ENCODE measurements around the gene CASP3.
A peak's percentile ranks its signal among the peaks of the same experiment; 100 is the strongest.

DNA sequence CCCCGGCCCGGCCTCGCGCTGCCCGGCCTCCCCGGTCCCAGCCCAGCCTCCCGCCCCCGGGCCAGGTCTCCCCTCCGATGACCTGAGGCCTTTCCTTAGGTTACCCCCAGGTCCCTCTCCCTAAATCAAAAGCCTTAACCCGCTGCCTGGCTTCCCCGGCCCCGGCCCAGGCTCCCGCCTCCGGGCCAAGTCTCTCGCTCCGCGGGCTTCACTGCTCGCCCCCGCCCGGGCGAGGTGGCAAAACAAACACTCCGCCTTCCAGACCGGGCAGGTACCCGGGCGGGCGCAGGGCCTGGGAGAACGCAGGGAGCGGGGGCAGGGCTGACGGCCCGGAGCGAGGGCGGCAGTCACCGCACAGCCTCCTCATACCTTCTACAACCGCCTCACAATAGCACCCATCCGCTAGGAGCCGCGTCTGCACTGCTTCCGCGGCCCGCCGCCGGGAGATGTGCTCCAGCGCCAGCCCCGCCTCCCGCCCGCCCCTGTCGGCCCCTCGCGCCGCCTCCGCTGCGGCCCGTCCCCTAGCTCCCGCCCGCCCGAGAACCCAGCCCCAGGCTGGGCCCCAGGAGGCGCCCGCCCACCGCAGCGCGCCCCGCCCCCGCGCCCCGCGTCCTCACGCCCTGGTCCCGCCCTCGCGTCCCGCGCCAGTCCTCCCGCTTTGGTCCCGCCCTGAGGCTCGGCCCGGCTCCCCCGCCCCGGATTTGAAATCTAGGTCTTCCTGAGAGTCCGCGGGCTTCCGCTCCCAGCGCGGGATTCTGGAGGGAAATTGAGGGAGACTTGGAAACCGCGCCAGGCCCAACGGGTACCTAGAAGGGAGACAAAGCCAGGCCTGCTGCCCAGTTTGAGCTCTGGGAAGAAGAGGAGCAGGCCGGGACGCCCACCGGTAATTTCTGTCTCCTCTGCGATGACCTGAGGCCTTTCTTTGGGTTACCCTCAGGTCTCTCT, at the start of gene CASP3, which contains the start of gene PRIMPOL:
- TF ChIP-seq EZH2phosphoT487 (IDR thresholded peaks at IDR 0.05; ENCODE audit: low read depth, severe bottlenecking, unreplicated experiment): no peak
- TF ChIP-seq, protein P1, sequence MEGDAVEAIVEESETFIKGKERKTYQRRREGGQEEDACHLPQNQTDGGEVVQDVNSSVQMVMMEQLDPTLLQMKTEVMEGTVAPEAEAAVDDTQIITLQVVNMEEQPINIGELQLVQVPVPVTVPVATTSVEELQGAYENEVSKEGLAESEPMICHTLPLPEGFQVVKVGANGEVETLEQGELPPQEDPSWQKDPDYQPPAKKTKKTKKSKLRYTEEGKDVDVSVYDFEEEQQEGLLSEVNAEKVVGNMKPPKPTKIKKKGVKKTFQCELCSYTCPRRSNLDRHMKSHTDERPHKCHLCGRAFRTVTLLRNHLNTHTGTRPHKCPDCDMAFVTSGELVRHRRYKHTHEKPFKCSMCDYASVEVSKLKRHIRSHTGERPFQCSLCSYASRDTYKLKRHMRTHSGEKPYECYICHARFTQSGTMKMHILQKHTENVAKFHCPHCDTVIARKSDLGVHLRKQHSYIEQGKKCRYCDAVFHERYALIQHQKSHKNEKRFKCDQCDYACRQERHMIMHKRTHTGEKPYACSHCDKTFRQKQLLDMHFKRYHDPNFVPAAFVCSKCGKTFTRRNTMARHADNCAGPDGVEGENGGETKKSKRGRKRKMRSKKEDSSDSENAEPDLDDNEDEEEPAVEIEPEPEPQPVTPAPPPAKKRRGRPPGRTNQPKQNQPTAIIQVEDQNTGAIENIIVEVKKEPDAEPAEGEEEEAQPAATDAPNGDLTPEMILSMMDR (IDR thresholded peaks at IDR 0.05; ENCODE audit: poor library complexity): peak; percentile 30

Data from hepatocyte (in vitro differentiated cells).